DMS 273 treated with DMSO at 0.1 percent for 48 hours (cell line): ENCODE measurements around the gene RAMP2.
"Not testable (repeated sequence)": the region's sequence is repeated elsewhere in the genome, so short reads cannot be mapped to it uniquely, and the experiment has no call there.

ENCODE experiments used
- DNase-seq: peaks from one replicate; lab custom pipeline; 2025; lab: John Stamatoyannopoulos, UW

The RAMP2 gene

DNA sequence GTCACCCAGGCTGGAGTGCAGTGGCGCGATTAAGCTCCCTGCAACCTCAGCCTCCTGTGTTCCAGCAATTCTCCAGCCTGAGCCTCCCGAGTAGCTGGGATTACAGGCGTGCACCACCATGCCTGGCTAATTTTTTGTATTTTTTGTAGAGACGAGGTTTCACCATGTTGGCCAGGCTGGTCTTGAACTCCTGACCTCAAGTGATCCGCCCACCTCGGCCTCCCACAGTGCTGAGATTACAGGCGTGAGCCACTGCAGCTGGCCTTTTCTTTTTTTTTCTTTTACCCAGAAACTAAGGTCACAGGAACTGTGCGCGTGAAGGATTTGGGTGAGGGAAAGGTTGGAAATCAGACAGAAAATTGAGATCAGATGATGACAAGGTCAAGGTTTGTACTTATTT, 8.9 kb downstream of the RAMP2 start:
- not testable (repeated sequence) for DNase-seq

- no peak for DNase-seq
Measured at GRCh38 chr17:42772945-42773289, 11.9 kb downstream of the RAMP2 start.

GRCh38 chr17:42773290-42774035, 12.4 kb downstream of the RAMP2 start, which contains the start of gene VPS25:
TSS of gene VPS25 (plus strand) at chr17:42773449. CDS start at chr17:42773476, 27 bp downstream.
- peak; percentile 55 for DNase-seq

DNA sequence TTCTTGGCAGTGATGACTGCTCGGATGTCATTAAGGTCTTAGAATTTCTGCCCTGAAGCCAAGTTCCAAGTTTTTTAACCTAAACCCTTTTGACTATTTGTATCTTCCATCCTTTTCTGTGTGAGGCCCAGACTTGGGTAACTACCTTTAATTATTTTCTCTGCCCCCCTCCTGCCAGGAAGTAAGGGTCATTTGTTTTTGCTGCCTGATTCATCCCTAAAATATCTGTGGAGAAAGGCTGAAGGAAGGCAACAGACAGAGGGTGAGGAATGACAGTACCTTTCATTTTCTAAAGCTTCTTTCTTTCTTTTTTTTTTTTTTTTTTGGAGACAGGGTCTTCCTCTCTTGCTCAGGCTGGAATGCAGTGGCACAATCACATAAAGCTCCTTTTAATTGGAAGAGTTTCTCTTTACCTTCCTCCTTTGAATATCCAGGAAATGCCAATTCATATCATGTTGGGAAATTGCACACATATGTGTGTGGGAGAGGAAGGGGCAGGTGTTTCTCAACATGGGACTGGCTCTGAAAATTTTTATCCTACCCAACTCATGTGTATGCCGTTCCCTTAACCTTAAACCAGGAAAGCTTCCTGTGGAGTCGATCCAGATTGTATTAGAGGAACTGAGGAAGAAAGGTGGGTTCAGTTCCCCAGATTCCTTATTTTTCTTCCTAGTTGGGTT, 13.2 kb downstream of the RAMP2 start:
- DNase-seq: no peak

GRCh38 chr17:42775534-42776098, 14.6 kb downstream of the RAMP2 start:
- DNase-seq: no peak

GRCh38 chr17:42778570-42778969, 17.5 kb downstream of the RAMP2 start:
- no peak for DNase-seq

GRCh38 chr17:42779304-42779935, 18.4 kb downstream of the RAMP2 start:
- DNase-seq: no peak

GRCh38 chr17:42779936-42780850, 19.2 kb downstream of the RAMP2 start, which contains the start of gene WNK4:
TSS of gene WNK4 (plus strand) at chr17:42780610. CDS start at chr17:42780699, 89 bp downstream.
- no peak for DNase-seq

- DNase-seq: no peak
Measured at GRCh38 chr17:42780851-42781638, 20.0 kb downstream of the RAMP2 start.

GRCh38 chr17:42781639-42782165, 20.7 kb downstream of the RAMP2 start:
- no peak for DNase-seq

- no peak for DNase-seq
Measured at GRCh38 chr17:42782166-42783061, 21.4 kb downstream of the RAMP2 start.

DNA sequence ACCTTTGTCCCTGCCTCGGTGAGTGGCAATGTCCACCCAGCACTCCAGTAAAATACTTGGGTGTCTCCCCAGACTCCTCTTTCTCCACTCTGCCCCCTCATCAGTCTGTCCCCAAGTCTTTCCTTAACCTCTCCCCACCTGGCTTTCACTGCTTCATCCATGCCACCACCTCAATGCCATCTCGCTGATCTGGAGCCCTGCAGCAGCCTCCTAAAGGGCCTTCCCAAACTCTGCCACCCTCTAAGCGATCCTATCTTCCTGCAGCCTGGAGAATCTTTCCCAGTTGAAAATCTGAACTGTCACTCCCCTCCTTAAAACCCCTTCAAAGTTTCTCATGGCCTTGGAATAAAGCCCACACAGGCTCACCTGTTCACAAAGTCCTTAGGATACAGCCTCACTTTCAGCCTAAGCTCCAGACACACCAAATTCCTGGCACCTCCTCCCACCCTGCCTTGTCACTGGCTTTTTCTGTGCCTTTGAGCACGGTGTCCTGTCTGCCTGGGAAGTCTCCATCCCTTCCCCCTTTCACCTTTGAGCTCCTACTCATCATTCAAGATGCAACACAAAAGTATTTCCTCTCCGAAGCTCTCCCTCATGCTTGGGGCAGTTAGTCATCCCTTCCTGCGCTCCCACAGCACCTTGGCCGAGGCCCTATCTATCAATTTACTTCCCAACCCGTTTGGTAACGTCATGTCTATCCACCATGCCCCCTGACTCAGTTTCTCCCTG, 22.2 kb downstream of the RAMP2 start:
- no peak for DNase-seq

GRCh38 chr17:42783791-42784138, 22.7 kb downstream of the RAMP2 start:
- DNase-seq: no peak

DNA sequence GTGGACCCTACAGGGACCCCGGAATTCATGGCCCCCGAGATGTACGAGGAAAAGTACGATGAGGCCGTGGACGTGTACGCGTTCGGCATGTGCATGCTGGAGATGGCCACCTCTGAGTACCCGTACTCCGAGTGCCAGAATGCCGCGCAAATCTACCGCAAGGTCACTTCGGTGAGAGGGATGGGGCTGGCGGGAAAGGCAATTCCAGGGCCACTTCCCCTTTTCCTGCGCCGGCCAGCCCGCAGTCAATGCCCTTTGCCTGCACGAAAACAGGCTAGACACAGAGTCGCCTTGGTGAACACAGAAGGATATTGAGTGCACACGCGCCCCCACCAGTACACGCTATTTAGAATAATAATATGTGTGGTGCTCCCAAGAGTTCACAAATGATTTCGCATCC, 23.4 kb downstream of the RAMP2 start:
- no peak for DNase-seq

- DNase-seq: no peak
Measured at GRCh38 chr17:42784811-42785592, 24.0 kb downstream of the RAMP2 start.

- no peak for DNase-seq
Measured at GRCh38 chr17:42787266-42787665, 26.2 kb downstream of the RAMP2 start.

GRCh38 chr17:42791948-42792347, 30.9 kb downstream of the RAMP2 start:
- no peak for DNase-seq

DNA sequence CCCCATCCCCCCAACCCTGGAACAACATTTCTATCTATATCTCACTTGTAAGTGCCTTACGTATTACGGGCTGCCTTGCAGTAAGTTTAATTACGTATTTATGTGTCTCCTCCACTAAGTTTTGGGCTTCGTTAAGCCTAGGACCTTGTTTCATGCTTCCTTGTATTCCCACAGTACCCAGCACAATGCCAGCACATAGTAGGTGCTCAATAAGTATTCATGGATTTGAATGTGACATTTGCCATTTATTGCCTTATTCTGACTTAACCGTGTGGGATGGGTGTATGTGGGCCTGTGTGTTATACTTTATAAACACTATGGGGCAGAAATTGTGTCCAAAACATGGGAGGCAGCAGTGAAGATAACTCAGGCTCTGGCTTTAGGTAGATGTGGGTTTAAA, 31.5 kb downstream of the RAMP2 start:
- DNase-seq: no peak
